Keratinocyte (primary cell): ENCODE results near the gene ADGRG6. TPM values are rescaled to one million over a fixed set of nuclear protein-coding genes. Genes with fewer than 3 reads are reported as not detected.

Experiments
- DNase-seq: peaks from one replicate; pipeline ENCODE4 v3.0.0-alpha.2; 2011; ENCODE audit warnings: low read depth, missing footprints, low spot score
- FAIRE-seq: peaks from 2 replicates; lab custom pipeline; 2011; peaks lifted over from hg19 to GRCh38; lab: Jason Lieb, UNC
- H2AFZ ChIP-seq: 2 replicates; pipeline ENCODE4 v1.6.0; 2012; ENCODE audit warnings: low read length, control low read depth, inconsistent platforms; ENCODE audit not compliant: control insufficient read depth
- H3K27ac ChIP-seq: 2 replicates; pipeline ENCODE4 v1.5.1; 2011; ENCODE audit warnings: low read length; ENCODE audit not compliant: control insufficient read depth, insufficient read depth
- H3K27me3 ChIP-seq: 3 replicates; pipeline ENCODE4 v1.6.0; 2011; ENCODE audit warnings: low read length; ENCODE audit not compliant: control insufficient read depth, insufficient read depth; ENCODE audit errors: extremely low read depth
- H3K36me3 ChIP-seq, 2 experiments: 2 replicates in 1 of 2; 3 replicates in 1 of 2; pipeline ENCODE4 v1.5.1; 2011; ENCODE audit warnings: low read length in 2 of 2, mild to moderate bottlenecking in 1 of 2; ENCODE audit not compliant: control insufficient read depth in 2 of 2, insufficient read depth in 2 of 2; ENCODE audit errors: extremely low read depth in 1 of 2
- H3K4me1 ChIP-seq: 3 replicates; pipeline ENCODE4 v1.5.1; 2011; ENCODE audit warnings: low read length; ENCODE audit not compliant: control insufficient read depth, insufficient read depth; ENCODE audit errors: extremely low read depth
- H3K4me2 ChIP-seq: 3 replicates; pipeline ENCODE4 v1.6.0; 2011; ENCODE audit warnings: low read depth, low read length; ENCODE audit not compliant: control insufficient read depth, insufficient read depth; ENCODE audit errors: extremely low read depth
- H3K4me3 ChIP-seq, 3 experiments: fragments of 200-600 bp in 1 of 3; sonication (generic) in 1 of 3; 2 replicates in 2 of 3; 3 replicates in 1 of 3; pipeline ENCODE4 v1.5.1; 2011 to 2016; ENCODE audit warnings: low read length in 3 of 3, mild to moderate bottlenecking in 3 of 3, control low read depth in 2 of 3, inconsistent platforms in 1 of 3, low read depth in 1 of 3, mixed read lengths in 1 of 3, mixed run types in 1 of 3, moderate library complexity in 1 of 3; ENCODE audit not compliant: control insufficient read depth in 2 of 3, insufficient read depth in 2 of 3; ENCODE audit errors: extremely low read depth in 1 of 3
- H3K79me2 ChIP-seq: 2 replicates; pipeline ENCODE4 v1.6.0; 2012; ENCODE audit warnings: low read length; ENCODE audit not compliant: control insufficient read depth, insufficient read depth
- H3K9ac ChIP-seq: 3 replicates; pipeline ENCODE4 v1.6.0; 2011; ENCODE audit warnings: low read length; ENCODE audit not compliant: control insufficient read depth, insufficient read depth; ENCODE audit errors: extremely low read depth
- H3K9me1 ChIP-seq: 3 replicates; pipeline ENCODE4 v1.6.0; 2011; ENCODE audit warnings: low read length; ENCODE audit not compliant: control insufficient read depth, insufficient read depth; ENCODE audit errors: extremely low read depth
- H3K9me3 ChIP-seq: 2 replicates; pipeline ENCODE4 v1.5.1; 2012; ENCODE audit warnings: low read depth, low read length; ENCODE audit not compliant: control insufficient read depth
- H4K20me1 ChIP-seq: 3 replicates; pipeline ENCODE4 v1.6.0; 2011; ENCODE audit warnings: low read length; ENCODE audit not compliant: control insufficient read depth, insufficient read depth; ENCODE audit errors: extremely low read depth
- EZH2 ChIP-seq: IDR thresholded peaks from one replicate; pipeline ENCODE4 v1.6.1; 2012; ENCODE audit warnings: inconsistent platforms, mild to moderate bottlenecking, low read length, moderate library complexity
- dilution Hi-C: fragments of 300-500 bp; cut with MboI; formaldehyde crosslinking; loops from one replicate; pipeline ENCODE4 v1.7.0; 2020; ENCODE audit warnings: low sequenced_read_pairs; ENCODE audit not compliant: extremely low pct_ligation_motif_present
- polyA plus RNA-seq, 5 experiments: library from polyadenylated mRNA; depleted of rRNA in 3 of 5; stranded (reverse) in 3 of 5; stranded (forward) in 1 of 5; unstranded in 1 of 5; fragments of >200 nt; gene quantifications; 1 replicate in 1 of 5; 2 replicates in 3 of 5; 3 replicates in 1 of 5; pipeline versions ENCODE4 v1.2.1 to v1.2.3, GENCODE V29; 2011 to 2012; ENCODE audit warnings: missing spikeins in 2 of 5, low read depth in 1 of 5, low replicate concordance in 1 of 5
- TF ChIP-seq, protein P1 (sequence below), 3 experiments: IDR thresholded peaks in 1 of 3; conservative IDR thresholded peaks in 1 of 3; optimal IDR thresholded peaks in 1 of 3; 2 replicates in 2 of 3; 3 replicates in 1 of 3; pipeline versions ENCODE3 to v1.5.1; 2011; ENCODE audit warnings: low read length in 3 of 3, mild to moderate bottlenecking in 3 of 3, moderate library complexity in 2 of 3, control low read depth in 1 of 3, inconsistent platforms in 1 of 3; ENCODE audit not compliant: insufficient read depth in 2 of 3; ENCODE audit errors: extremely low read depth in 1 of 3

The ADGRG6 gene
- polyA plus RNA-seq, 1 donor (not counting 4 experiments of a cell fraction or from before 2014, with no cell fraction given), result 20.1 TPM

DNA sequence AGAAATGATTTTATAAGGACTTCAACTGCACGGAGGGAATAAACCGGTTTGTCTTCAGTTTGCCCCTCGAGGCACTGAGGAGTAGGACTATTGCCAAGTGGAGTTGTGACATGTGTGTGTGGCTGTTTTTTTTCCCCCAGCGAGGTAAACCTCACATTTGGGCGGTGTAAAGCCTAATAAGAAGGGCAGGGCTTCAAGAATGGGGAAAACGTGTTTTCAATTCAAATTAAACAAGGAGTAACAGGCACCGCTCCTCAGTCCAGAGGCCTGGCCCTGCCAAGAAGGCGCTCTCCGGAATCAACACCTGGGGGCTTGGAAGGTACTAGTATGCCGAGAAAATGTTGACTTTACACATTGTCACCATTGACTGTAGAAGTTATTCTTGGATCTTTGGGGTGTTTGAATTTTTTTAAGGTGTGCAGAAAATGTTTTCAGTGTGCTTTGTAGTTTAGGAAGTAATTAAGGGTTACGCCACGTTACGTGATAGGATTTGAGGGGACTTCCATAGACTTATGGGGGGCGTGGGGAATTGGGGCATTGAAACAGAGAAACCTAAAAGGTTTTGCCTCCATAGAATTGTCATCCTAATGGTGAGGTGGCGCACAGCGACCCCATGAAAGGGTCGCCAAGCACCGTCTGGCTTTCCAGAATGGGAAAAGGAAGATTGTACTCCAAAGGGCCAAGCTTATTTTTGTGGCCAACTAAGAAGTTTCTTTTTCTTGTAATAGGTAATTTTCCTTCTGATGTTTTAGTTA is 791 bp downstream of the ADGRG6 start:
- TF ChIP-seq EZH2, result no peak
- TF ChIP-seq, protein P1, sequence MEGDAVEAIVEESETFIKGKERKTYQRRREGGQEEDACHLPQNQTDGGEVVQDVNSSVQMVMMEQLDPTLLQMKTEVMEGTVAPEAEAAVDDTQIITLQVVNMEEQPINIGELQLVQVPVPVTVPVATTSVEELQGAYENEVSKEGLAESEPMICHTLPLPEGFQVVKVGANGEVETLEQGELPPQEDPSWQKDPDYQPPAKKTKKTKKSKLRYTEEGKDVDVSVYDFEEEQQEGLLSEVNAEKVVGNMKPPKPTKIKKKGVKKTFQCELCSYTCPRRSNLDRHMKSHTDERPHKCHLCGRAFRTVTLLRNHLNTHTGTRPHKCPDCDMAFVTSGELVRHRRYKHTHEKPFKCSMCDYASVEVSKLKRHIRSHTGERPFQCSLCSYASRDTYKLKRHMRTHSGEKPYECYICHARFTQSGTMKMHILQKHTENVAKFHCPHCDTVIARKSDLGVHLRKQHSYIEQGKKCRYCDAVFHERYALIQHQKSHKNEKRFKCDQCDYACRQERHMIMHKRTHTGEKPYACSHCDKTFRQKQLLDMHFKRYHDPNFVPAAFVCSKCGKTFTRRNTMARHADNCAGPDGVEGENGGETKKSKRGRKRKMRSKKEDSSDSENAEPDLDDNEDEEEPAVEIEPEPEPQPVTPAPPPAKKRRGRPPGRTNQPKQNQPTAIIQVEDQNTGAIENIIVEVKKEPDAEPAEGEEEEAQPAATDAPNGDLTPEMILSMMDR (optimal IDR thresholded peaks at IDR 0.05 in 1 of 3, IDR thresholded peaks at IDR 0.05 in 1 of 3, conservative IDR thresholded peaks at IDR 0.05 in 1 of 3; ENCODE audit: extremely low read depth in 1 of 3, insufficient read depth in 2 of 3, low read length in 3 of 3), result no peak
- DNase-seq (no peak), FAIRE-seq (peak; percentile 71)
- H2AFZ ChIP-seq, result peak overlapping the region; percentile 63
- peak overlapping the region; percentile 79 for H3K4me2 ChIP-seq
- H3K4me1 ChIP-seq, result peaks cover 25% of the 10 kb centered on the region
- dilution Hi-C loops, result no loop called here
- H3K27ac ChIP-seq, result peak overlapping the region; percentile 87
- no peaks in the 10 kb centered on the region for H3K27me3 ChIP-seq
- H3K36me3 ChIP-seq, result no peaks in the 10 kb centered on the region
- peak overlapping the region; percentile 79 for H3K9ac ChIP-seq
- H3K4me3 ChIP-seq, result peak overlapping the region; percentile 29 to 82 (median 72)
- no peaks in the 10 kb centered on the region for H3K9me3 ChIP-seq
- peaks cover 18% of the 10 kb centered on the region for H3K79me2 ChIP-seq
- no peaks in the 10 kb centered on the region for H3K9me1 ChIP-seq
- H4K20me1 ChIP-seq, result no peaks in the 10 kb centered on the region

DNA sequence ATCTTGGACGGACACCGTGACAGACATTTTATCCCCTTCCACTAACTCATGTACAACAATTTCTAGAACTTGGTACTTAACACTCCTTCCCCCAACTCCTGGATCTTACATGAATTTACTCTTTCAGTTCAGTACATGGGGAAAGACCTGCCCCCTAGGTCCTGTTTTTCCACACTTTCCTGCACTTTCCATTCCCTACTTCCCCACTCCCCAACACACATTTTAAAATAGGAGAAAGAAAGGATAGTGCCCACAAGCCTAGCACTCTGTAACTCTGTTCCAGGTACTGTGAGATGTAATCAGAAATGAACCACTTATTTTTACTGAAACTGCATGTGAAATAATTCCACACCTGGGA is 1.3 kb downstream of the ADGRG6 start:
- H3K9ac ChIP-seq, result peak overlapping the region; percentile 79

More for the DNA sequence above, 1.3 kb downstream of the ADGRG6 start:
- no peak for DNase-seq
- H3K4me3 ChIP-seq, result peak overlapping the region; percentile 29 to 82 (median 72)
- peak overlapping the region; percentile 79 for H3K4me2 ChIP-seq
- H2AFZ ChIP-seq, result peak overlapping the region; percentile 63
- H3K27ac ChIP-seq, result peak overlapping the region; percentile 87
- no peak for TF ChIP-seq EZH2
- TF ChIP-seq, protein P1 (optimal IDR thresholded peaks at IDR 0.05 in 1 of 3, IDR thresholded peaks at IDR 0.05 in 1 of 3, conservative IDR thresholded peaks at IDR 0.05 in 1 of 3; ENCODE audit: extremely low read depth in 1 of 3, insufficient read depth in 2 of 3, low read length in 3 of 3), result no peak
- dilution Hi-C loops, result no loop called here
- H3K79me2 ChIP-seq, result peaks cover 18% of the 10 kb centered on the region
- H3K36me3 ChIP-seq, result no peaks in the 10 kb centered on the region
- no peaks in the 10 kb centered on the region for H4K20me1 ChIP-seq
- peaks cover 20% of the 10 kb centered on the region for H3K4me1 ChIP-seq
- FAIRE-seq, result peak; percentile 17
- H3K9me3 ChIP-seq, result no peaks in the 10 kb centered on the region
- no peaks in the 10 kb centered on the region for H3K9me1 ChIP-seq
- H3K27me3 ChIP-seq, result no peaks in the 10 kb centered on the region
